H1 (cell line): ENCODE results near the gene NUBPL. TPM values are rescaled to one million over a fixed set of nuclear protein-coding genes. Genes with fewer than 3 reads are reported as not detected.

Experiments used
- CTCF ChIA-PET: fragments of 300-600 bp; sonication (Branson Sonifier 250); formaldehyde crosslinking; loops from one replicate; lab custom pipeline; 2021; ENCODE audit not compliant: partially characterized antibody; lab: Charles Lee
- POLR2A ChIA-PET: fragments of 300-600 bp; sonication (Branson Sonifier 250); formaldehyde crosslinking; loops from one replicate; lab custom pipeline; 2021; ENCODE audit warnings: inconsistent platforms; ENCODE audit not compliant: partially characterized antibody; lab: Charles Lee
- DNase-seq, 2 experiments: peaks; one replicate each; pipeline versions ENCODE4 v3.0.0 to v3.0.0-alpha.2; 2010 to 2022; ENCODE audit warnings: low spot score in 2 of 2, low read depth in 1 of 2, mixed read lengths in 1 of 2
- FAIRE-seq: peaks from 2 replicates; lab custom pipeline; 2011; peaks lifted over from hg19 to GRCh38; lab: Jason Lieb, UNC
- H2AFZ ChIP-seq: 2 replicates; pipeline ENCODE4 v1.8.1; 2012; ENCODE audit warnings: low read length, inconsistent platforms
- H2AK5ac ChIP-seq: 2 replicates; pipeline ENCODE4 v1.6.1; 2013; ENCODE audit warnings: low read depth, low read length
- H2BK120ac ChIP-seq: replicated peaks from 2 replicates; pipeline ENCODE3; 2013; ENCODE audit warnings: low read depth, low read length, inconsistent platforms
- H2BK12ac ChIP-seq: 2 replicates; pipeline ENCODE4 v1.6.1; 2013; ENCODE audit warnings: low read depth, low read length
- H2BK15ac ChIP-seq: 2 replicates; pipeline ENCODE4 v1.6.1; 2013; ENCODE audit warnings: low read length
- H2BK20ac ChIP-seq: 2 replicates; pipeline ENCODE4 v1.6.1; 2013; ENCODE audit warnings: low read length
- H2BK5ac ChIP-seq: 2 replicates; pipeline ENCODE4 v1.6.1; 2013; ENCODE audit warnings: low read depth, low read length
- H3K14ac ChIP-seq: 2 replicates; pipeline ENCODE4 v1.6.1; 2013; ENCODE audit warnings: inconsistent platforms; ENCODE audit not compliant: insufficient read length
- H3K18ac ChIP-seq: 2 replicates; pipeline ENCODE4 v1.6.1; 2013; ENCODE audit warnings: low read length; ENCODE audit errors: extremely low read depth
- H3K23ac ChIP-seq: 2 replicates; pipeline ENCODE4 v1.6.1; 2013; ENCODE audit warnings: inconsistent platforms; ENCODE audit not compliant: insufficient read length
- H3K23me2 ChIP-seq: 2 replicates; pipeline ENCODE4 v1.6.1; 2013; ENCODE audit warnings: low read depth, low read length
- H3K27ac ChIP-seq: 2 replicates; pipeline ENCODE4 v1.6.1; 2011; ENCODE audit warnings: low read depth, low read length, inconsistent platforms
- H3K27me3 ChIP-seq, 4 experiments: replicated peaks in 1 of 4; 1 replicate in 1 of 4; 2 replicates in 3 of 4; pipeline versions ENCODE4 v1.6.1 to v1.8.1; 2011 to 2013; ENCODE audit warnings: low read length in 3 of 4, mild to moderate bottlenecking in 3 of 4, inconsistent platforms in 2 of 4, mixed read lengths in 2 of 4, moderate library complexity in 1 of 4; ENCODE audit not compliant: control insufficient read depth in 3 of 4, insufficient read depth in 3 of 4; ENCODE audit errors: extremely low read depth in 1 of 4
- H3K36me3 ChIP-seq, 4 experiments: 2 replicates each; pipeline versions ENCODE4 v1.6.1 to v1.8.1; 2011 to 2013; ENCODE audit warnings: mild to moderate bottlenecking in 4 of 4, low read length in 3 of 4, moderate library complexity in 2 of 4, control low read depth in 1 of 4, inconsistent platforms in 1 of 4; ENCODE audit not compliant: insufficient read depth in 4 of 4, control insufficient read depth in 2 of 4
- H3K4ac ChIP-seq: replicated peaks from 2 replicates; pipeline ENCODE3; 2013; ENCODE audit warnings: low read length, low read depth, mixed read lengths, inconsistent platforms; ENCODE audit not compliant: insufficient read length
- H3K4me1 ChIP-seq, 4 experiments: replicated peaks in 1 of 4; 1 replicate in 1 of 4; 2 replicates in 3 of 4; pipeline versions ENCODE4 v1.6.1 to v1.8.1; 2011 to 2013; ENCODE audit warnings: low read length in 3 of 4, inconsistent platforms in 2 of 4, mixed read lengths in 1 of 4; ENCODE audit not compliant: insufficient read depth in 4 of 4, control insufficient read depth in 3 of 4
- H3K4me2 ChIP-seq, 2 experiments: 2 replicates each; pipeline versions ENCODE4 v1.6.1 to v1.8.1; 2011 to 2013; ENCODE audit warnings: low read depth in 2 of 2, low read length in 2 of 2, control low read depth in 1 of 2, inconsistent platforms in 1 of 2, mild to moderate bottlenecking in 1 of 2; ENCODE audit not compliant: insufficient read depth in 1 of 2
- H3K4me3 ChIP-seq, 4 experiments: fragments of 200-600, 300-600 bp in 1 of 4; sonication (generic), shearing (Covaris generic), sonication (Bioruptor Twin) in 1 of 4; 2 replicates each; pipeline versions ENCODE4 v1.5.1 to v1.8.1; 2011 to 2016; ENCODE audit warnings: low read length in 4 of 4, low read depth in 3 of 4, control low read depth in 2 of 4, inconsistent platforms in 2 of 4, mild to moderate bottlenecking in 2 of 4, mixed read lengths in 1 of 4, moderate library complexity in 1 of 4; ENCODE audit not compliant: insufficient read depth in 2 of 4; ENCODE audit errors: extremely low read depth in 1 of 4
- H3K56ac ChIP-seq: replicated peaks from 2 replicates; pipeline ENCODE3; 2013; ENCODE audit warnings: low read depth, mild to moderate bottlenecking, mixed read lengths, low read length, inconsistent platforms; ENCODE audit not compliant: insufficient read length
- H3K79me1 ChIP-seq: 2 replicates; pipeline ENCODE4 v1.6.1; 2013; ENCODE audit warnings: low read depth, low read length, control low read depth
- H3K79me2 ChIP-seq, 2 experiments: 2 replicates each; pipeline versions ENCODE4 v1.6.1 to v1.8.1; 2012 to 2013; ENCODE audit warnings: low read length in 2 of 2, mild to moderate bottlenecking in 2 of 2, inconsistent platforms in 1 of 2; ENCODE audit not compliant: insufficient read depth in 2 of 2, control insufficient read depth in 1 of 2
- H3K9ac ChIP-seq, 4 experiments: replicated peaks in 1 of 4; 1 replicate in 1 of 4; 2 replicates in 3 of 4; pipeline versions ENCODE4 v1.6.1 to v1.8.1; 2011 to 2013; ENCODE audit warnings: low read depth in 3 of 4, low read length in 3 of 4, control low read depth in 2 of 4, mild to moderate bottlenecking in 2 of 4, moderate library complexity in 2 of 4, inconsistent platforms in 1 of 4; ENCODE audit errors: extremely low read depth in 1 of 4
- H3K9me3 ChIP-seq, 2 experiments: 2 replicates each; pipeline versions ENCODE4 v1.6.1 to v1.8.1; 2012 to 2013; ENCODE audit warnings: mild to moderate bottlenecking in 2 of 2, moderate library complexity in 2 of 2, control low read depth in 1 of 2, inconsistent platforms in 1 of 2, low read depth in 1 of 2, low read length in 1 of 2, mixed read lengths in 1 of 2; ENCODE audit not compliant: insufficient read depth in 2 of 2
- H4K20me1 ChIP-seq, 2 experiments: replicated peaks in 1 of 2; 2 replicates each; pipeline versions ENCODE3 to v1.8.1; 2011 to 2013; ENCODE audit warnings: inconsistent platforms in 2 of 2, low read length in 2 of 2, mild to moderate bottlenecking in 1 of 2; ENCODE audit not compliant: insufficient read depth in 2 of 2, control insufficient read depth in 1 of 2
- H4K5ac ChIP-seq: 2 replicates; pipeline ENCODE4 v1.6.1; 2013; ENCODE audit warnings: low read length, low read depth, mixed read lengths, inconsistent platforms; ENCODE audit not compliant: insufficient read length
- H4K8ac ChIP-seq: 2 replicates; pipeline ENCODE4 v1.8.0; 2013; ENCODE audit warnings: mild to moderate bottlenecking, moderate library complexity, low read length, inconsistent platforms; ENCODE audit not compliant: insufficient read depth; ENCODE audit errors: extremely low read depth
- H4K91ac ChIP-seq: replicated peaks from 2 replicates; pipeline ENCODE3; 2013; ENCODE audit warnings: low read length, mixed read lengths, inconsistent platforms; ENCODE audit not compliant: insufficient read length
- BACH1 ChIP-seq: IDR thresholded peaks from 2 replicates; pipeline ENCODE4 v1.6.1; 2012; ENCODE audit warnings: low read length, improper control_type of control experiment
- BCL11A ChIP-seq, 2 experiments: IDR thresholded peaks; one replicate each; pipeline ENCODE4 v1.6.1; 2011; ENCODE audit warnings: low read depth in 2 of 2, low read length in 2 of 2, mild to moderate bottlenecking in 2 of 2
- CBX5 ChIP-seq: fragments of 300-800, 300-1000 bp; sonication (generic); IDR thresholded peaks from 2 replicates; pipeline ENCODE4 v1.7.1; 2016; ENCODE audit warnings: antibody characterized with exemption, low read length, low read depth
- E2F6 ChIP-seq: IDR thresholded peaks from 2 replicates; pipeline ENCODE4 v1.6.1; 2012; ENCODE audit warnings: inconsistent platforms
- EGR1 ChIP-seq: IDR thresholded peaks from 2 replicates; pipeline ENCODE4 v1.6.1; 2011; ENCODE audit warnings: low read depth, low read length, borderline replicate concordance
- JUN ChIP-seq: IDR thresholded peaks from 2 replicates; pipeline ENCODE4 v1.6.1; 2011; ENCODE audit warnings: low read depth, mild to moderate bottlenecking, improper control_type of control experiment, low read length
- NRF1 ChIP-seq: IDR thresholded peaks from 2 replicates; pipeline ENCODE4 v1.6.1; 2011; ENCODE audit warnings: mild to moderate bottlenecking, low read depth, low read length, improper control_type of control experiment
- RAD21 ChIP-seq, 2 experiments: IDR thresholded peaks in 1 of 2; conservative IDR thresholded peaks in 1 of 2; 2 replicates each; pipeline ENCODE4 v1.6.1; 2011; ENCODE audit warnings: low read depth in 2 of 2, low read length in 2 of 2, improper control_type of control experiment in 1 of 2, inconsistent platforms in 1 of 2, mild to moderate bottlenecking in 1 of 2, moderate library complexity in 1 of 2
- RNF2 ChIP-seq: fragments of 200-900, 300-1000 bp; sonication (generic); IDR thresholded peaks from 2 replicates; pipeline ENCODE4 v1.7.1; 2016; ENCODE audit warnings: borderline replicate concordance, low read depth, mild to moderate bottlenecking, antibody characterized with exemption, low read length; ENCODE audit not compliant: poor library complexity, severe bottlenecking; ENCODE audit errors: missing control alignments
- SIN3A ChIP-seq, 2 experiments: IDR thresholded peaks in 1 of 2; conservative IDR thresholded peaks in 1 of 2; 2 replicates each; pipeline ENCODE4 v1.6.1; 2011 to 2012; ENCODE audit warnings: low read length in 2 of 2, improper control_type of control experiment in 1 of 2, low read depth in 1 of 2, mild to moderate bottlenecking in 1 of 2
- SRF ChIP-seq: IDR thresholded peaks from 2 replicates; pipeline ENCODE4 v1.6.1; 2011; ENCODE audit warnings: mild to moderate bottlenecking, low read depth, low read length, moderate library complexity
- SUZ12 ChIP-seq: fragments of 200-600 bp; sonication (generic); IDR thresholded peaks from 2 replicates; pipeline ENCODE4 v1.6.1; 2012; ENCODE audit warnings: mild to moderate bottlenecking, inconsistent platforms, low read length, moderate library complexity, mixed read lengths
- TBP ChIP-seq: IDR thresholded peaks from 2 replicates; pipeline ENCODE4 v1.6.1; 2011; ENCODE audit warnings: low read depth, low read length, improper control_type of control experiment
- ZNF274 ChIP-seq: IDR thresholded peaks from 2 replicates; pipeline ENCODE4 v1.7.0; 2012; ENCODE audit warnings: low read length, borderline replicate concordance; ENCODE audit errors: extremely low read depth
- WGBS, 2 experiments: shearing (Covaris generic) in 1 of 2; methylation state at CpG; one replicate each; pipeline versions ENCODE4 v1.1.6 to v1.1.7; 2013 to 2015; ENCODE audit warnings: low lambda C conversion rate in 2 of 2, mixed read lengths in 2 of 2, inconsistent platforms in 1 of 2, low coverage in 1 of 2, missing lambda C conversion rate in 1 of 2; ENCODE audit not compliant: insufficient replicate concordance in 2 of 2, insufficient coverage in 1 of 2, insufficient read length in 1 of 2; ENCODE audit errors: extremely low coverage in 1 of 2, missing lambda C conversion rate in 1 of 2; 5-methylcytosine and 5-hydroxymethylcytosine counted together
- polyA plus RNA-seq, 7 experiments: library from polyadenylated mRNA; depleted of rRNA in 3 of 7; stranded (reverse) in 5 of 7; unstranded in 2 of 7; fragments of >200 nt in 5 of 7; fragments of 200-250 nt in 2 of 7; gene quantifications; 1 replicate in 5 of 7; 2 replicates in 1 of 7; 4 replicates in 1 of 7; pipeline versions ENCODE4 v1.2.1 to v1.2.3, GENCODE V29; 2011 to 2013; ENCODE audit warnings: missing spikeins in 2 of 7, mixed read lengths in 2 of 7
- total RNA-seq: library from RNA; stranded (reverse); fragmentation: NEBNext Ultra II Directional; extraction: Animal tissue kit (Norgen Biotek cat#: 25700); gene quantifications from 2 replicates; pipeline ENCODE4 v1.2.1, GENCODE V29; 2021

Gene NUBPL
- total and polyA plus RNA-seq, 2 of the 8 experiments (the other 6 are each of a cell fraction or from before 2014, with no cell fraction given), result 1.6 to 6.8 TPM

- no peak overlapping the region for H3K4me2 ChIP-seq
- TF ChIP-seq RAD21 (IDR thresholded peaks at IDR 0.05 in 1 of 2, conservative IDR thresholded peaks at IDR 0.05 in 1 of 2; ENCODE audit: low read depth in 2 of 2, low read length in 2 of 2) (no peak), TBP (no peak), EGR1 (no peak), BCL11A (IDR thresholded peaks at IDR 0.05; ENCODE audit: low read depth in 2 of 2, low read length in 2 of 2) (no peak), SUZ12 (no peak), SIN3A (conservative IDR thresholded peaks at IDR 0.05 in 1 of 2, IDR thresholded peaks at IDR 0.05 in 1 of 2; ENCODE audit: low read depth in 1 of 2, low read length in 2 of 2) (no peak), SRF (no peak), RNF2 (no peak), BACH1 (no peak), NRF1 (no peak), ZNF274 (no peak), JUN (no peak), CBX5 (no peak), E2F6 (no peak)
Observed at GRCh38 chr14:31660191-31660590, 99.0 kb downstream of the NUBPL start.

More at GRCh38 chr14:31660191-31660590, 99.0 kb downstream of the NUBPL start:
- Histone ChIP-seq H3K9ac (no peak overlapping the region), H3K23me2 (no peaks in the 10 kb centered on the region), H3K27me3 (no peaks in the 10 kb centered on the region), H2AFZ (no peak overlapping the region), H3K4ac (no peak overlapping the region), H2BK120ac (no peak overlapping the region), H3K79me1 (no peaks in the 10 kb centered on the region), H3K23ac (no peak overlapping the region), H3K4me1 (no peaks in the 10 kb centered on the region), H3K18ac (no peak overlapping the region), H3K9me3 (peaks cover 6 to 10% of the 10 kb centered on the region in 2 experiments; a peak in 2 of 4 replicates), H3K56ac (no peak overlapping the region), H3K27ac (no peak overlapping the region), H3K36me3 (no peaks in the 10 kb centered on the region), H4K91ac (no peak overlapping the region), H3K79me2 (no peaks in the 10 kb centered on the region), H2AK5ac (no peak overlapping the region), H4K8ac (no peak overlapping the region), H2BK20ac (no peak overlapping the region), H2BK12ac (no peak overlapping the region), H4K20me1 (no peaks in the 10 kb centered on the region), H2BK15ac (no peak overlapping the region), H2BK5ac (no peak overlapping the region), H4K5ac (no peak overlapping the region), H3K14ac (no peak overlapping the region), H3K4me3 (no peak overlapping the region)
- POLR2A ChIA-PET, result no interaction called here
- CTCF ChIA-PET, result no interaction called here
- 64% methylated on average over 3 of the region's 3 CpGs; no CpG with 5 or more reads in 1 of the 2 experiments for WGBS, 2 experiments
- DNase-seq (no peak), FAIRE-seq (no peak)
